ENCODE results near the gene MRPL38.

MRPL38 gene

GRCh38 chr17:75917917-75918445, 13.3 kb upstream of the MRPL38 start:
- DNase-seq: no peak

DNA sequence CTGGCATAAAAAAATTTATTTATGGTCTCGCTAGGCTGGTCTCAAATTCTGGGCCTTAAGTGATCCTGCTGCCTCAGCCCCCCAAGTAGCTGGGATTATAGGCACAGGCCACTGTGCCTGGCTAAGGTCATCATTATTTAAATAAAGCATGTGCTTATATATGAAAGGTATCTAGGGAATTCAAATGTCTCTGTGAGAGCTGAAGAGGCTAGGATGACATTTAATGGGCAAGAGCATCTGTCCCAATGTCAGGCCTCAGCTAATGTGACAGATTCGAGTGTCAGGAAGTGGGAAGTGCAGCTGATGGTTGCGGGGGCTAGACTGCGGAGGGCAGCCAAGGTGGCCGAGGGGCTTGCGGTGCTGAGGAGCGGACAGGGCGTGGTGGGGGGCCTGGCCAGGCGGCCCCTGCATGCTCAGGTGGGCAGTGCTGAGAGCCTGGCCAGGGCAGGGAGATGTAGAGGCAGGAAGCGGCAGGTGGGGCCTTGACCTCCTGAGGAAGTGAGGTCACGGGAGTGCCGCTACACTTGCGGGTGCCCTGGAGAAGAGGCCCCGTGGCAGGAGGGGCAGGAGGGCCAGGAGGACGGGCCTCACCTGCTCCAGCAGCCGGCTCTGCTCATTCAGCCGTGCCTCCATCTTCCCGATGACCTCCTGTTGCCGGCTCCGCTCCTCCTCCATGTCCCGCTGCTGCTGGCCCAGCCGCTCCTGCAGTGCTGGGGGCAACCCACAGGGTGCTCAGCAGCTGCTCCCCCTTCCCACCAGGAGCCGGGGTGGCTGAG, 12.6 kb upstream of the MRPL38 start:
- DNase-seq: no peak

GRCh38 chr17:75915268-75915667, 10.6 kb upstream of the MRPL38 start:
- DNase-seq: no peak

GRCh38 chr17:75914643-75915267, 10.1 kb upstream of the MRPL38 start:
- no peak for DNase-seq

DNA sequence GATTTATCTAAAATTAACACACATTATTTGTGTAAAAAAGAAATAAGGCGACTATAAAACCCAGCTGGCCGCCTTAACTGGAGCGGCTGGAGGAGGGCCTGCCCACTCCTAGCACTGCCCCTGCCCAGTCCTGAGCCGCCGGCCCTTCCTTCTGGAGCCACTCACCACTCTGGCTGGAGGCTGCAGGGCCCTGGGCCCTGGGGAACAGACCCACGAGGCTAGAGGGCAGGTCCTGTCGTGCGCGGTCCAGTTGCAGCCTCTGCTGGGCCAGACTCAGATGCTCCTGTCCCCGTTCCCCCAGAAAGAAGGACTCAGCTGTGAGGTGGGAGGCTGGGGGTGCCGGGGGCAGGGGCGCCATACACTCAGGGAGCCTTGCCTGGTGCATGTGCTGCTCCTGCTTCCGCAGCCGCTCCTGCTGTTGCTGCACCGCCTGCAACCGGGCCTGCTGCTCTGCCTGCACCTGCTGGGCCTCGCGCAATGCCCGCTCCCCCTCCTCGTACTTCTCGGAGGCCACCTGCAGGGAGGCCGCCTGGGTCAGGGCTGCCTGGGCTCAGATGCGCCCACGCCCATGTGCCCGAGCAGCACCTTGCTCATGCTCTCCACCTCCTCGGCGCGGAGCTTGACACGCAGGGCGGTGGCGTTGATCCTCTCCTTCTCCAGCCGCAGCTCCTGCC, 9.0 kb upstream of the MRPL38 start:
- DNase-seq: no peak

- no peak for DNase-seq
Observed at GRCh38 chr17:75910699-75911098, 6.0 kb upstream of the MRPL38 start.

- DNase-seq: no peak
Observed at GRCh38 chr17:75909812-75910274, 5.2 kb upstream of the MRPL38 start.

- no peak for DNase-seq
Observed at GRCh38 chr17:75909051-75909811, 4.5 kb upstream of the MRPL38 start.

GRCh38 chr17:75908201-75908600, 3.5 kb upstream of the MRPL38 start:
- DNase-seq: no peak

DNA sequence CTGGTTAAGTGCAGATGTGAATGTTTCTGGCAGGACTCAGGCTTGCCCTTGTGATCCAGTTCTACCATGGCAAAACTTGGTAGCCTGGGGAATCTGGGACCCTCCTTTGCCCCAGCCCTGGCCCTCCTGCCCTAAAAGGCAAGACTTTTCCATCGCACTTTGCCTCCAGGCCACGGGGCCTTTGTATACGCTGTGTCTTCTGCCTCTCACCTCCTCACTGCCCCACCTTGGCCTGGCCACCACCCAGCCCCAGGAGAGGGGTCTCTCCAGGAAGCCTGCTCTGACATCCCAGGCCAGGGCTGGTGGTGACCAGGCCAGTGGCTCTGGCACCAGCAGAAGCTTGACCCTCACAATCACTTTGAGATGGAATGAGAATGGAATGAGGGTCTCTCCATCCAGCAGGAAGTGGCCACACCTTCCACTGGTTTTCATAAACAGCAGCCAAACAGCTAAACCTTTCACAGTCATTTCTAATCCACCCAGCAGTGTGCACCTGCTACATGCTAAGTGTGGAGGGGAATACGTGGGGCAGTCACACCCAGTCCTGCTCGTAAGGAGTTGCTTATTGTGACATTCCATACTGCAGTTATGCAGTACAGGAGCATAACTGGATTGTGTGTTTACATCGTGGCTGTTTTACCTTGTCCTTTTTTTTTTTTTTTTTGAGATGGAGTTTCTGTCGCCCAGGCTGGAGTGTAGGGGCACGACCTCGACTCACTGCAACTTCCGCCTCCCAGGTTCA, 1.6 kb upstream of the MRPL38 start:
- DNase-seq: no peak

DNA sequence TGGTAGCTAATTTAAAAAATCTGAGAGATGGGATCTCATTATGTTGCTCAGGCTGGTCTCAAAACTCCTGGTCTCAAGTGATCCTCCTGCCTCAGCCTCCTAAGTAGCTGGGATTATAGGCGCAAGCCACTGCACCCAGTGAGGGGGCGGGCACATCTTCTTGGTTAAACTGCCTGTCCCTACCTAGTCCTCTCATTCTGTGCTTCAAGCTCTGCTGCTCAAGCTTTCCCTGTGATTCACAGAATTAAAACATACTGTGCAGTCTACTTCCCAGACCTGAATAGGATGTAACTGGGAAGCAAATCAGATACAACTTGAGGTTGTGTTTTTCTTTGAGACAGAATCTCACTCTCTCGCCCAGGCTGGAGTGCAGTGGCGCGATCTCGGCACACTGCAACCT, 2.3 kb downstream of the MRPL38 start:
- DNase-seq: no peak

DNA sequence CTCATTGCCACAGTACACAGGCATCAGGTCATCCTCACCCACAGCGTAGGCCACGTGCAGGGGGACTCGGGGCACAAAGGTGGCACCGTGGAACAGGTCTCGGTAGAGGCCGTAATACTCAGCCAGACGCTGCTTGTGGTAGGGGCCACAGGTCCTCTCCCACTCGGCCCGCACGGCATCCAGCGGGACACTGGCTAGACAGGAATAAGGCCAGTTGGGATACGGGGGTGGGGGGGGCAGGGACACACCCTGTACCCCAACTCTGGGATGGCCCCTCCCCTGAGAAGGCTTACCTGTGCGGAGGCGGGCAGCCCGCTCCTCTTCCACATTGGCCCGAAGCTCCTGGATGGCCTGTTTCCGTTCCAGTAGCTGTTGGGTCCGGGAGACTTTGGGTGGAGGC, 3.0 kb downstream of the MRPL38 start:
- no peak for DNase-seq

- DNase-seq: no peak
Observed at GRCh38 chr17:75900691-75901533, 3.8 kb downstream of the MRPL38 start.

DNA sequence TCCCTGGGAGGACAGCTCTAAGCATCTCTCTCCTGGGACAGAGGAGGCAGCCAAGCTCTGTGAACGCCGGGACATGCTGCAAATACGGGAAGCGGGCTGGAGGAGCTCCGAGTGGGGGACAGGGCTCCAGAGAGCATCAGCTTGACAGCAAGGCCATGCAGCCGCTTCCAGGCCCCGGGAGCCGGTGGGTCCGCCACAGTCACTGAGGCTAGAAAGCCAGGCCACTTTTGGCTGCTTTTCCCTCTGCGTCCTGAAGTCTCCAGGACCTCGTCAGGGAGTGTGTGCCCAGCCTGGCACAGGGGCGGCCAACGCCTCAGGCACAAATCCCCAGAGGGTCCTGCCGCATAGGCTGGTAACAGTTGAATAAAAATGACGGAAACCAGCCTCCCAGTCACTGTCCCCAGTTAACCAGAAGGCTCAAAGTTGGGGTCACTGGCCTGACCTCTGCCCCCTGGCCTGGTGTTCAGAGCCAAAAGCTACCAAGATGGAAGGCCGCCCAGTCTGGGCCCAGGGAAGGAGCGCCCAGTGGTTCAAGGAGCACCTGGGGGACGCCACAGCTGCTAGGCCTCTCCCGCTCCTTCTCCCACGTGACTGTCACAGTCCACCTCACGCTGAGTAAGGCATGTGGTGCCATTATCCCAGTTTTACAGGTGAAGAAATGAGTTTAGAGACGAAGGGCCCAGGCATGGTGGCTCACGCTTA, 4.8 kb downstream of the MRPL38 start:
- DNase-seq: no peak

DNA sequence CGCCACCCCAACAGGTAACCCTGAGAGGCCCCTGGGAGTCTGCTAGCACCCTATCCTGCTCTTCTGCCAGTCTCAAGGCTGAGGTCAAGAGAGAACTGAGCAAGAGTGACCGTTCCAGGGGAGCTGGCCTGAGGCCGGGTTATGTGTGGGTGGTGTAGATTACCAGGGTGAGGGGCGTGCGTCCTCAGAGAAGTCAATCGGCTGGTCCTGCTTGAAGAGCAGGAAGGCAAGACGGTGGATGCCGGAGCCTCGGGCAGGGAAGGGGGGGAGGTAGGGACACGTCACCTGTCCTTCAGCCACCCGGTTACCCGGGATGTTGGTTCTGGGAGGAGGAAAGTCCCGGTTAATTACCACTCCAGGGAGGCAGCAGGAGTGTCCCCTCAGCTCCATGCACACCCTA, 5.3 kb downstream of the MRPL38 start:
- no peak for DNase-seq

GRCh38 chr17:75898791-75899190, 5.9 kb downstream of the MRPL38 start:
- no peak for DNase-seq

- no peak for DNase-seq
Observed at GRCh38 chr17:75898065-75898464, 6.6 kb downstream of the MRPL38 start.

DNA sequence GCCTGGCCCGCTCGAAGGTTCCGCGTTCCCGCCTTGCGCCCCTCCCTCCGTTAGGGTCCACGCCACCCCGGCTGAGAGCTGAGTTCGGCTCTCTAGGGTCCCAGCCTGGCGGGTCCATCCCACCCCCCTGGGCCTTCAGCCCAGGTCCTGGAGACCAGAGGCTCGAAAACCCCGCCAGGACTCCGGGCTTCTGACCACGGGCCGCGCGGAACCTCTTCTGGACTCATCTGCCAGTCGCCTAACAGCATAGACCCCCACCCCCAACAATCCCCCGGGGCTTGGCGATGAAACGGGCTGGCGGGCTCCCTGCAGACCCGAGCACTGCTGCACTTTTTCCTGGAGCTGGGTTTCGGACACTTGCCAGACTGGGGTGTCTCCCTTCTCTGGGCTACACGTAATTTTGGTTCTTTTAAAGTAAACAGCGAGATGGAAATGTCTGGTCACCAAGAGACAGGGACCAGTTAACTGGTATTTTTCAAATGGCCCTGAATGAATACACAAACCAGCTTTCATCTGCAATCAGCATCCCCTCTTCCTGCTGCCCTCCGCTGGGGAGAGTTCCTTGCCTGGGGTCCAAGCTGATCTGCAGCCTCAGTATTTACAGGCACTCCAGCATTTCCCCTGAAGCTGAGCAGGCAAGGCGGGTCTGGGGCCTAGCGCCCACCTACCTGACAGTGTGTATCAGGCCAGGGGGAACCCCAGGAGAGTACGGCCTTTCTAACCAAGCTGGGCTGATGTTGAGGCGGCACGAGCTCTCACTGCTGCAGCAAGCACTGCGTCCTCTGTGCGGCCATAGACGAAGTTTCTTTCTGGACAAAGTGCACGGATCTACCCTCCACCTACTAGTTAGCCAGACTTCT, 7.3 kb downstream of the MRPL38 start:
- DNase-seq: no peak

- DNase-seq: peak; percentile 63
Observed at GRCh38 chr17:75896415-75897159, 8.1 kb downstream of the MRPL38 start, which contains the start of gene TRIM65. TRIM65 (minus strand) TSS chr17:75896951; CDS start chr17:75896937, 14 bp downstream.

Data from GDM1 (cell line).